Measurements from ENCODE around the gene AP4B1. TPM values are rescaled to one million over a fixed set of nuclear protein-coding genes. Genes with fewer than 3 reads are reported as not detected.

Gene AP4B1
- total RNA-seq, 1 donor from 2014 or later, result 31.6 TPM

- Mint-ChIP-seq H3K27ac (peak overlapping the region; percentile 16), H3K27me3 (ENCODE audit: low read depth) (no peaks in the 10 kb centered on the region), H3K4me1 (no peaks in the 10 kb centered on the region), H3K9me3 (no peaks in the 10 kb centered on the region), H3K36me3 (peaks cover 7% of the 10 kb centered on the region), H3K4me3 (no peak overlapping the region)
- TF ChIP-seq CTCF (IDR thresholded peaks at IDR 0.05; ENCODE audit: unreplicated experiment), result no peak
- DNase-seq (ENCODE audit: low spot score in 2 of 2, unreplicated experiment in 2 of 2), result no peak
Measured at GRCh38 chr1:113912594-113913311, 8.2 kb upstream of the AP4B1 start.

GRCh38 chr1:113905435-113905861 lies 849 bp upstream of the AP4B1 start:
- peak in 1 of 2 experiments; percentile 48 for DNase-seq (ENCODE audit: low spot score in 2 of 2, unreplicated experiment in 2 of 2)
- peaks cover 6% of the 10 kb centered on the region for H3K36me3 Mint-ChIP-seq

GRCh38 chr1:113904293-113904673 lies 316 bp downstream of the AP4B1 start:
- Mint-ChIP-seq H3K36me3 (peaks cover 6% of the 10 kb centered on the region), H3K9me3 (no peaks in the 10 kb centered on the region), H3K27ac (peak overlapping the region; percentile 98), H3K27me3 (ENCODE audit: low read depth) (no peaks in the 10 kb centered on the region), H3K4me1 (peaks cover 13% of the 10 kb centered on the region), H3K4me3 (peak overlapping the region; percentile 91)
- DNase-seq (ENCODE audit: low spot score in 2 of 2, unreplicated experiment in 2 of 2), result no peak
- no peak for TF ChIP-seq CTCF (IDR thresholded peaks at IDR 0.05; ENCODE audit: unreplicated experiment)

More at GRCh38 chr1:113905435-113905861, 849 bp upstream of the AP4B1 start:
- Mint-ChIP-seq H3K27ac (peak overlapping the region; percentile 98), H3K4me1 (peaks cover 13% of the 10 kb centered on the region), H3K27me3 (ENCODE audit: low read depth) (no peaks in the 10 kb centered on the region), H3K4me3 (peak overlapping the region; percentile 91), H3K9me3 (no peaks in the 10 kb centered on the region)
- no peak for TF ChIP-seq CTCF (IDR thresholded peaks at IDR 0.05; ENCODE audit: unreplicated experiment)

- Mint-ChIP-seq H3K36me3 (peaks cover 7% of the 10 kb centered on the region), H3K9me3 (no peaks in the 10 kb centered on the region), H3K4me1 (peaks cover 13% of the 10 kb centered on the region), H3K4me3 (peak overlapping the region; percentile 91), H3K27ac (peak overlapping the region; percentile 98), H3K27me3 (ENCODE audit: low read depth) (no peaks in the 10 kb centered on the region)
- no peak for TF ChIP-seq CTCF (IDR thresholded peaks at IDR 0.05; ENCODE audit: unreplicated experiment)
- no peak for DNase-seq (ENCODE audit: low spot score in 2 of 2, unreplicated experiment in 2 of 2)
Measured at GRCh38 chr1:113903501-113904292, 902 bp downstream of the AP4B1 start.

GRCh38 chr1:113901191-113901590 lies 3.4 kb downstream of the AP4B1 start:
- H3K36me3 Mint-ChIP-seq, result peaks cover 18% of the 10 kb centered on the region
- no peak overlapping the region for H3K4me3 Mint-ChIP-seq
- peaks cover 13% of the 10 kb centered on the region for H3K4me1 Mint-ChIP-seq
- no peak overlapping the region for H3K27ac Mint-ChIP-seq
- no peaks in the 10 kb centered on the region for H3K27me3 Mint-ChIP-seq (ENCODE audit: low read depth)
- no peak for TF ChIP-seq CTCF (IDR thresholded peaks at IDR 0.05; ENCODE audit: unreplicated experiment)
- no peaks in the 10 kb centered on the region for H3K9me3 Mint-ChIP-seq
- DNase-seq (ENCODE audit: low spot score in 2 of 2, unreplicated experiment in 2 of 2), result no peak
